SU-DHL-6 (cell line): Measurements from ENCODE around the gene PDZD2.

Source experiments
- CTCF ChIP-seq: fragments of 200-600 bp; sonication (generic); IDR thresholded peaks from one replicate; pipeline ENCODE4 v1.5.1; 2017; ENCODE audit warnings: antibody characterized with exemption, mild to moderate bottlenecking, low read length, moderate library complexity; ENCODE audit not compliant: insufficient read depth, poor library complexity, severe bottlenecking
- EZH2phosphoT487 ChIP-seq: fragments of 200-600 bp; sonication (generic), shearing (Covaris generic); conservative IDR thresholded peaks from 2 replicates; pipeline ENCODE4 v1.6.1; 2018; ENCODE audit warnings: mild to moderate bottlenecking, antibody characterized with exemption, low read length, moderate library complexity, mixed read lengths

- no peak for TF ChIP-seq CTCF
- no peak for TF ChIP-seq EZH2phosphoT487
These were observed 89.1 kb downstream of the PDZD2 start for GRCh38 chr5:31728039-31728438.
